Panc1 (cell line): ENCODE results near the gene PRKG1.

ENCODE experiments used
- POLR2AphosphoS5 ChIP-seq: IDR thresholded peaks from 2 replicates; pipeline ENCODE4 v1.6.1; 2012; ENCODE audit warnings: mild to moderate bottlenecking, low read depth, low read length, moderate library complexity
- SIN3A ChIP-seq: IDR thresholded peaks from 2 replicates; pipeline ENCODE4 v1.6.1; 2012; ENCODE audit warnings: low read depth, mild to moderate bottlenecking, low read length, moderate library complexity, borderline replicate concordance; ENCODE audit not compliant: insufficient read depth
- TCF7L2 ChIP-seq: IDR thresholded peaks from 2 replicates; pipeline ENCODE4 v1.6.1; 2011; ENCODE audit warnings: mild to moderate bottlenecking, low read depth, low read length, inconsistent platforms
- TF ChIP-seq, protein P1 (sequence below): fragments of 450-650 bp; IDR thresholded peaks from 2 replicates; pipeline ENCODE4 v1.5.1; 2017; ENCODE audit warnings: mild to moderate bottlenecking

DNA sequence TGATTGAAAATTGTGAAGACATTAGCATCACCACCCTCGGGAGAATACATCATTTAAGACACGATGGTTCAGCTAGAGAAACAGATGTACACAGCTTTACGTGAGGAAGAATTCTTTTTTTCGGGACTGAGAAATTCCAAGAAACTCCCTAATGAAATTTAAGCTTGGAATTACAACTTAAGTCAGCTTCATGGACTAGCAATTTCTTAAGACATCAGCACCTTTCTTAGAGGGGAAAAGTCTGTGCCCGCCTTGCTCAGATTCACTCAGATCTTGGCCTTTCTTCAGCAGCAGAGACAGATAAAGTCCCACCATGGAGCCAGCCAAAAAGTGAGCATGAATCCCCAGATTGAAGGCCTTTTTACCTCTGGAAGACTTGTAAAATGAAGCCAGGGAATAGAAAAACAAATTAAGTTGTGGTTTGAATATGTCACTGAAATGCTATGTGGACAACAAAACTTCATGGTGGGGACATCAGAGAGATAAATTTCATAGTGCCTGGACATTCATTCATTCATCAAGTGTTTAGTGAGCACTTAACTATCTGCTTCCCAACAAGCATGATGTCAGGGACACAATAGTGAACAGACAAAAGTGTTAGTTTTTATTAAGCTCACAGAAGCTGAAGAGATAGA lies 32.1 kb downstream of the PRKG1 start:
- TF ChIP-seq, protein P1, sequence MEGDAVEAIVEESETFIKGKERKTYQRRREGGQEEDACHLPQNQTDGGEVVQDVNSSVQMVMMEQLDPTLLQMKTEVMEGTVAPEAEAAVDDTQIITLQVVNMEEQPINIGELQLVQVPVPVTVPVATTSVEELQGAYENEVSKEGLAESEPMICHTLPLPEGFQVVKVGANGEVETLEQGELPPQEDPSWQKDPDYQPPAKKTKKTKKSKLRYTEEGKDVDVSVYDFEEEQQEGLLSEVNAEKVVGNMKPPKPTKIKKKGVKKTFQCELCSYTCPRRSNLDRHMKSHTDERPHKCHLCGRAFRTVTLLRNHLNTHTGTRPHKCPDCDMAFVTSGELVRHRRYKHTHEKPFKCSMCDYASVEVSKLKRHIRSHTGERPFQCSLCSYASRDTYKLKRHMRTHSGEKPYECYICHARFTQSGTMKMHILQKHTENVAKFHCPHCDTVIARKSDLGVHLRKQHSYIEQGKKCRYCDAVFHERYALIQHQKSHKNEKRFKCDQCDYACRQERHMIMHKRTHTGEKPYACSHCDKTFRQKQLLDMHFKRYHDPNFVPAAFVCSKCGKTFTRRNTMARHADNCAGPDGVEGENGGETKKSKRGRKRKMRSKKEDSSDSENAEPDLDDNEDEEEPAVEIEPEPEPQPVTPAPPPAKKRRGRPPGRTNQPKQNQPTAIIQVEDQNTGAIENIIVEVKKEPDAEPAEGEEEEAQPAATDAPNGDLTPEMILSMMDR = no peak
- TF ChIP-seq POLR2AphosphoS5 (no peak), TCF7L2 (no peak), SIN3A (no peak)
